KMS-11 (cell line): ENCODE data around the gene MBLAC1.

ENCODE experiments used
- H2AFZ ChIP-seq: fragments of 200-600 bp; sonication (generic); 2 replicates; pipeline ENCODE4 v1.6.1; 2016; ENCODE audit warnings: antibody characterized with exemption, mixed run types, low read depth
- H3K27ac ChIP-seq: fragments of 200-600 bp; sonication (generic); 2 replicates; pipeline ENCODE4 v1.6.1; 2016; ENCODE audit warnings: mild to moderate bottlenecking, mixed run types
- H3K27me3 ChIP-seq: fragments of 200-600 bp; sonication (generic); 2 replicates; pipeline ENCODE4 v1.6.1; 2017; ENCODE audit warnings: mild to moderate bottlenecking, low read depth, mixed run types, moderate library complexity; ENCODE audit not compliant: insufficient read depth
- H3K36me3 ChIP-seq: fragments of 200-600 bp; sonication (generic); 2 replicates; pipeline ENCODE4 v1.6.1; 2017; ENCODE audit warnings: mild to moderate bottlenecking, mixed run types; ENCODE audit not compliant: insufficient read depth
- H3K4me1 ChIP-seq: fragments of 200-600 bp; sonication (generic); 2 replicates; pipeline ENCODE4 v1.6.1; 2016; ENCODE audit warnings: mild to moderate bottlenecking, low read depth, mixed run types; ENCODE audit not compliant: poor library complexity, severe bottlenecking
- H3K4me2 ChIP-seq: fragments of 200-600 bp; sonication (generic); 2 replicates; pipeline ENCODE4 v1.7.0; 2016; ENCODE audit warnings: mild to moderate bottlenecking, mixed run types
- H3K4me3 ChIP-seq: fragments of 200-600 bp; sonication (generic); IDR thresholded peaks from 2 replicates; pipeline ENCODE4 v1.6.1; 2017; ENCODE audit warnings: low read depth, low read length, mixed read lengths; ENCODE audit not compliant: insufficient read depth
- H3K79me2 ChIP-seq: fragments of 200-600 bp; sonication (generic); 2 replicates; pipeline ENCODE4 v1.6.1; 2016; ENCODE audit warnings: low read depth, mixed run types; ENCODE audit not compliant: insufficient read depth
- H3K9ac ChIP-seq: fragments of 200-600 bp; sonication (generic); 2 replicates; pipeline ENCODE4 v1.6.1; 2016; ENCODE audit warnings: mild to moderate bottlenecking, mixed run types
- H4K20me1 ChIP-seq: fragments of 200-600 bp; sonication (generic); 2 replicates; pipeline ENCODE4 v1.6.1; 2016; ENCODE audit warnings: mild to moderate bottlenecking, mixed run types; ENCODE audit not compliant: insufficient read depth
- TF ChIP-seq, protein P1 (sequence below): fragments of 200-600 bp; sonication (generic); conservative IDR thresholded peaks from 2 replicates; pipeline ENCODE4 v1.6.1; 2017; ENCODE audit warnings: low read depth, mild to moderate bottlenecking, antibody characterized with exemption, low read length, moderate library complexity, mixed read lengths

Gene MBLAC1

DNA sequence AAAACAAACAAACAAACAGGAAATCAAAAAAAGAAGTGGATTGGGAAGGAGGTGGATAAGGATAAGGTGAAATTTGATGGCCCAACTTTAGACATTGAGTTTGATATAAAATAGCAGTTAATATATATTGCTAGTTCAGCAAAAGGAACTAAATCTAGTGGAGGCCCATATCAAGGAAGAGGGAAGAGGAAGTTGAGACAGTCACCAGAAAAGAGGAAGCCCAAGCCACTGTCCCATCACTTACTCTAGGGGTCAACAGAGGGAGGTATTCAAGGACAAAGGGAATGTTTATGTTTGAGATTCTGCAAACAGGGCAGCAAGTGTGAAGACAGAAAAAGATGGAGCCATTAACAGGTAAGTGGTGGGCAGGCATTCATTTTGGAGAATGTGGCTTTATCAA is 25.6 kb downstream of the MBLAC1 start:
- no peaks in the 10 kb centered on the region; the same call in 1 of the 2 replicates for H3K36me3 ChIP-seq
- H3K79me2 ChIP-seq: no peaks in the 10 kb centered on the region; the same call in 1 of the 2 replicates
- H3K4me1 ChIP-seq: peaks cover 23% of the 10 kb centered on the region
- H2AFZ ChIP-seq: no peak overlapping the region
- no peaks in the 10 kb centered on the region for H3K27me3 ChIP-seq
- H3K4me2 ChIP-seq: no peak overlapping the region
- TF ChIP-seq, protein P1, sequence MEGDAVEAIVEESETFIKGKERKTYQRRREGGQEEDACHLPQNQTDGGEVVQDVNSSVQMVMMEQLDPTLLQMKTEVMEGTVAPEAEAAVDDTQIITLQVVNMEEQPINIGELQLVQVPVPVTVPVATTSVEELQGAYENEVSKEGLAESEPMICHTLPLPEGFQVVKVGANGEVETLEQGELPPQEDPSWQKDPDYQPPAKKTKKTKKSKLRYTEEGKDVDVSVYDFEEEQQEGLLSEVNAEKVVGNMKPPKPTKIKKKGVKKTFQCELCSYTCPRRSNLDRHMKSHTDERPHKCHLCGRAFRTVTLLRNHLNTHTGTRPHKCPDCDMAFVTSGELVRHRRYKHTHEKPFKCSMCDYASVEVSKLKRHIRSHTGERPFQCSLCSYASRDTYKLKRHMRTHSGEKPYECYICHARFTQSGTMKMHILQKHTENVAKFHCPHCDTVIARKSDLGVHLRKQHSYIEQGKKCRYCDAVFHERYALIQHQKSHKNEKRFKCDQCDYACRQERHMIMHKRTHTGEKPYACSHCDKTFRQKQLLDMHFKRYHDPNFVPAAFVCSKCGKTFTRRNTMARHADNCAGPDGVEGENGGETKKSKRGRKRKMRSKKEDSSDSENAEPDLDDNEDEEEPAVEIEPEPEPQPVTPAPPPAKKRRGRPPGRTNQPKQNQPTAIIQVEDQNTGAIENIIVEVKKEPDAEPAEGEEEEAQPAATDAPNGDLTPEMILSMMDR: no peak
- H4K20me1 ChIP-seq: no peaks in the 10 kb centered on the region
- H3K27ac ChIP-seq: no peak overlapping the region
- H3K9ac ChIP-seq: no peak overlapping the region
- no peak overlapping the region for H3K4me3 ChIP-seq

DNA sequence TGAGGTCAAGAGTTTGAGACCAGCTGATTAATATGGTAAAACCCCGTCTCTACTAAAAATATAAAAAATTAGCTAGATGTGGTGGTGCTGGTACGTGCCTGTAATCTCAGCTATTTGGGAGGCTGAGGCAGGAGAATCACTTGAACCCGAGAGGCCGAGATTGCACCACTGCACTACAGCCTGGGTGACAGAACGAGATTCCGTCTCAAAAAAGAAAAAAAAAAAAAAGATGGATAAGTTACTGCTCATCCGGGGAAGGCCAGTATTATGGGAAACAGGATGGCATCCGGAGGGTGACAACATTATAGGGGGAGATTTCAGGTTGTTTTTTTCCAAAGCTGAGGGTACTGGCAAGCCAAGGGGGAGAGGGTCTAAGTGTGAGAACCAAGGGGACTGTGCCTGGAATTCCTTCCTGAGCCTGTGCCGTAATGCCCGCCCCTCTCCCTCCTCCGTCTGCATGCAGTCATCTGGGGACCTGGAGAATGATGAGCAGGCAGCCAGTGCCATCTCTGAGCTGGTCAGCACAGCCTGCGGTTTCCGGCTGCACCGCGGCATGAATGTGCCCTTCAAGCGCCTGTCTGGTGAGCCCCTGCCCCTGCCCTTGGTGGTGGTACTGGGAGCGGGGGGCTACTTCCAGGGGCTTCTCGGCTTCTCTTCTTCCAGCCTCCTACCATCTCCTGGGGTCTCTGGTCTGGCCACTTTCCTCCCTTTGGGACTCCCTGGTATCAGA is 26.3 kb downstream of the MBLAC1 start:
- Histone ChIP-seq H3K27ac (no peak overlapping the region), H2AFZ (no peak overlapping the region), H3K36me3 (no peaks in the 10 kb centered on the region; the same call in 1 of the 2 replicates), H3K9ac (no peak overlapping the region), H3K27me3 (no peaks in the 10 kb centered on the region), H3K4me2 (no peak overlapping the region), H3K4me1 (peaks cover 25% of the 10 kb centered on the region), H4K20me1 (no peaks in the 10 kb centered on the region), H3K79me2 (no peaks in the 10 kb centered on the region; the same call in 1 of the 2 replicates), H3K4me3 (no peak overlapping the region)
- TF ChIP-seq, protein P1: no peak

- no peaks in the 10 kb centered on the region for H4K20me1 ChIP-seq
- no peak overlapping the region for H3K9ac ChIP-seq
- TF ChIP-seq, protein P1: no peak
- H3K4me2 ChIP-seq: no peak overlapping the region
- H3K79me2 ChIP-seq: no peaks in the 10 kb centered on the region; the same call in 1 of the 2 replicates
- peaks cover 24% of the 10 kb centered on the region for H3K4me1 ChIP-seq
- H3K27ac ChIP-seq: no peak overlapping the region
- no peaks in the 10 kb centered on the region for H3K27me3 ChIP-seq
- no peak overlapping the region for H3K4me3 ChIP-seq
- no peaks in the 10 kb centered on the region; the same call in 1 of the 2 replicates for H3K36me3 ChIP-seq
- H2AFZ ChIP-seq: no peak overlapping the region
Measured at GRCh38 chr7:100153708-100154535, 27.2 kb downstream of the MBLAC1 start.

DNA sequence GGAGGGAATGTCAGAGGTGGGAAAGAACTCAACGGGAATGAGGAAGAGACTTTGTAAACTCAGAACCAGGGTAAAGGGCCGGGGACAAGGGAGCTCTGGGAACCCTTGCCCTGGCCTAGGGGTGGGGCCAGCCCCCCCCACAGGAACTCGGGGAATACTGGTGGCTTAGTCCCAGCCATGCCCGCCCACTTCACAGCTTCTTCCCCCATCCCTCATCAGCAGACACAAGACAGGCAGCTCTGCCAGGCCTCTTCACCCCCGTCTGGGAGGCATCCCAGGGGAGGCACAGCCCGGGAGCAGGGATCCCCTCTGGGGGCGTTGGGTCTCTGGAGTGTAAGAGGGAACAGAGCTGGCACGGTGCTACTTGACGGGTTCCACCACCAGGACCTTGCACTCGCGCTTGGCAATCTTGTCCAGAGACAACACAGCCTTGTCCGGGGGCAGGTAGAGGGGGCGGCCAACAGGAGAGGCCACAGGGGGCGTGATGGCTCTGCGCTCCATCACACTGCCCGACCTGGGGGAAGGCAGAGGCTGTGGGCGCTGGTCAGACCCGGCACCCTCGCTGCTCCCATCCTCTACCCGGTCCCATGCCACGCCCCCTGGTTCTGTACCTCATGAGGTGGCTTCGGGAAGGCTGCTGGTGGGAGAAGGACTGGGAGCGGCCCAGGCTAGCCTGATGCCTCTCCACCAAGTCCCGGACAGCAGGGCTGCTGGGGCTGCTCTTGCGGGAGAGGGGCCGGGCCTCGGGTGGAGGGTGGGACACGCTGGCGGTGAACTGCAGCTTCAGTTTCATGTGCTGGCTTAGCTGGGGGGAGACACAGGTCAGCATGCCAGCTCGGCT is 28.1 kb downstream of the MBLAC1 start:
- H3K27ac ChIP-seq: no peak overlapping the region
- no peaks in the 10 kb centered on the region for H4K20me1 ChIP-seq
- H3K27me3 ChIP-seq: no peaks in the 10 kb centered on the region
- no peak overlapping the region for H3K4me2 ChIP-seq
- H2AFZ ChIP-seq: no peak overlapping the region
- peaks cover 22% of the 10 kb centered on the region for H3K4me1 ChIP-seq
- no peaks in the 10 kb centered on the region; the same call in 1 of the 2 replicates for H3K79me2 ChIP-seq
- TF ChIP-seq, protein P1: no peak
- H3K4me3 ChIP-seq: no peak overlapping the region
- no peaks in the 10 kb centered on the region; the same call in 1 of the 2 replicates for H3K36me3 ChIP-seq
- no peak overlapping the region for H3K9ac ChIP-seq
